Measurements from ENCODE around the gene AUTS2.
A peak's percentile ranks its signal among the peaks of the same experiment; 100 is the strongest.

The AUTS2 gene

DNA sequence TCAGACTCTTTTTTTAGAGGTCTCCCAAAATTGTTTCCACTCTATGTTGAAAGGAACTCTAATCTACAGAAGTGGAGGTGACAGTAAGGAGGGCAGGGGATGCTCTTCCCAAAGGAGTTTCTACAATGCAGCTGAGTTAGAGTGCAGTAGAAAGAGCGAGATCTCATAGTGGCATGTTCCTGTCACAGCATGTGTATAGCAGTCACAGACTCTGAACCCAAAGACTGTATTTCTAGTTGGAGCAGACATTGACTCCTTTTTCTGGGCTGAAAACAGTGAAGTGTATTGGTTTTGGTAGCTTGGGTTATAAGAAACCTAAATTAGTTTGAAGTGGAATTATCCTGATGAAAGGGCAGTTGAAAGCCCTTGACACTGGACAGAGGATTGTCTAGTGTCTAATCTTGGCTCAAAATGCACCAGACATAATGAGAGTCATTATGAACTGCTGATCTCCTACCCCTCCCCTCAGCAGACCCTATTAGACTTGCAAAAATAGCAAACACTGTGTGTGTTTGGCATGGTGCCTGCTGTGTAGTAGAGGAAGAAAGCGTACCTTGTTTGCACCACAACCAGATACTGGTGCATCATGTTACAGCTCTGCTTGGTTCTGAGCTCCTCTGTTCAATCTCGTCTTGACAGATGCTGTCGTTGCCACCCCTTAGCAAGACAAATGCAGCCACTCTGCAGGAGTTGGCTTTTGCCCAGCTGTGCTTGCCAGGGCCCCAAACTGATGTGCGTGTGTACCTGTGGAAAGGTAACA lies 336.0 kb downstream of the AUTS2 start:
- H3K27me3 ChIP-seq (ENCODE audit: insufficient read depth, poor library complexity, severe bottlenecking), result no peaks in the 10 kb centered on the region
- H3K27ac ChIP-seq (replicated peaks), result no peak overlapping the region
- no peak for DNase-seq (ENCODE audit: low read depth in 1 of 2, low spot score in 1 of 2)
- no peak for TF ChIP-seq GABPA (IDR thresholded peaks at IDR 0.05; ENCODE audit: low read depth)
- TF ChIP-seq SPI1 (IDR thresholded peaks at IDR 0.05; ENCODE audit: borderline replicate concordance, low read depth), result no peak
- TF ChIP-seq CTCF (IDR thresholded peaks at IDR 0.05; ENCODE audit: insufficient read depth, low read length), result no peak
- no peak for TF ChIP-seq POLR2AphosphoS5 (IDR thresholded peaks at IDR 0.05; ENCODE audit: low read depth)
- TF ChIP-seq, protein P1, sequence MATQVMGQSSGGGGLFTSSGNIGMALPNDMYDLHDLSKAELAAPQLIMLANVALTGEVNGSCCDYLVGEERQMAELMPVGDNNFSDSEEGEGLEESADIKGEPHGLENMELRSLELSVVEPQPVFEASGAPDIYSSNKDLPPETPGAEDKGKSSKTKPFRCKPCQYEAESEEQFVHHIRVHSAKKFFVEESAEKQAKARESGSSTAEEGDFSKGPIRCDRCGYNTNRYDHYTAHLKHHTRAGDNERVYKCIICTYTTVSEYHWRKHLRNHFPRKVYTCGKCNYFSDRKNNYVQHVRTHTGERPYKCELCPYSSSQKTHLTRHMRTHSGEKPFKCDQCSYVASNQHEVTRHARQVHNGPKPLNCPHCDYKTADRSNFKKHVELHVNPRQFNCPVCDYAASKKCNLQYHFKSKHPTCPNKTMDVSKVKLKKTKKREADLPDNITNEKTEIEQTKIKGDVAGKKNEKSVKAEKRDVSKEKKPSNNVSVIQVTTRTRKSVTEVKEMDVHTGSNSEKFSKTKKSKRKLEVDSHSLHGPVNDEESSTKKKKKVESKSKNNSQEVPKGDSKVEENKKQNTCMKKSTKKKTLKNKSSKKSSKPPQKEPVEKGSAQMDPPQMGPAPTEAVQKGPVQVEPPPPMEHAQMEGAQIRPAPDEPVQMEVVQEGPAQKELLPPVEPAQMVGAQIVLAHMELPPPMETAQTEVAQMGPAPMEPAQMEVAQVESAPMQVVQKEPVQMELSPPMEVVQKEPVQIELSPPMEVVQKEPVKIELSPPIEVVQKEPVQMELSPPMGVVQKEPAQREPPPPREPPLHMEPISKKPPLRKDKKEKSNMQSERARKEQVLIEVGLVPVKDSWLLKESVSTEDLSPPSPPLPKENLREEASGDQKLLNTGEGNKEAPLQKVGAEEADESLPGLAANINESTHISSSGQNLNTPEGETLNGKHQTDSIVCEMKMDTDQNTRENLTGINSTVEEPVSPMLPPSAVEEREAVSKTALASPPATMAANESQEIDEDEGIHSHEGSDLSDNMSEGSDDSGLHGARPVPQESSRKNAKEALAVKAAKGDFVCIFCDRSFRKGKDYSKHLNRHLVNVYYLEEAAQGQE (IDR thresholded peaks at IDR 0.05; ENCODE audit: insufficient replicate concordance, low read depth), result no peak
- no peak overlapping the region for H3K4me3 ChIP-seq (replicated peaks; ENCODE audit: insufficient read depth, low read length)

GRCh38 chr7:69935107-69935506 lies 336.8 kb downstream of the AUTS2 start:
- peak; percentile 56; the same call in 1 of the 2 replicates for TF ChIP-seq SPI1 (IDR thresholded peaks at IDR 0.05; ENCODE audit: borderline replicate concordance, low read depth)
- TF ChIP-seq POLR2AphosphoS5 (IDR thresholded peaks at IDR 0.05; ENCODE audit: low read depth), result no peak
- DNase-seq (ENCODE audit: low read depth in 1 of 2, low spot score in 1 of 2), result no peak
- H3K27ac ChIP-seq (replicated peaks), result no peak overlapping the region
- no peaks in the 10 kb centered on the region for H3K27me3 ChIP-seq (ENCODE audit: insufficient read depth, poor library complexity, severe bottlenecking)
- no peak overlapping the region for H3K4me3 ChIP-seq (replicated peaks; ENCODE audit: insufficient read depth, low read length)

GRCh38 chr7:69937097-69937496 lies 338.8 kb downstream of the AUTS2 start:
- Histone ChIP-seq H3K27ac (replicated peaks) (no peak overlapping the region), H3K27me3 (ENCODE audit: insufficient read depth, poor library complexity, severe bottlenecking) (no peaks in the 10 kb centered on the region), H3K4me3 (replicated peaks; ENCODE audit: insufficient read depth, low read length) (no peak overlapping the region)
- DNase-seq (ENCODE audit: low read depth in 1 of 2, low spot score in 1 of 2), result no peak
- TF ChIP-seq SPI1 (IDR thresholded peaks at IDR 0.05; ENCODE audit: borderline replicate concordance, low read depth), result no peak
- no peak for TF ChIP-seq CTCF (IDR thresholded peaks at IDR 0.05; ENCODE audit: insufficient read depth, low read length)

DNA sequence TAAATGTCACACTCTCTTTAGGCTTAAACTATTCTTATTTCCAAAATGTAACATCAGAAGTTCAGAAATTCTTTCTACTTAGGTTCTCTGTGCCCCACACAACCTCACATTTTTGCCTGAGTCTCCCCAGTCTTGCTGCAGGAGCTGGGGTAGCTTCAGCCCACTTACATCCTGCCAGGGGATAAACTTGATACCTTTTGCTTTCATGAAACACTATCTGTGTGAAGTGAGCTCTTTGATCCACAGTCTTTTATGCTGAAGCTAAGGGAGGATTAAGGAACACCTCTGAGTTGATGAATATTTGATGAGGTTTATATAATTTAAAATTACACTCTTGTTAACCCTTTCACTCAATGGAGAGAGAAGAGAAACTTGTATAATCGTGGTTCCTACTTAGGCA lies 341.0 kb downstream of the AUTS2 start:
- no peak for DNase-seq (ENCODE audit: low read depth in 1 of 2, low spot score in 1 of 2)
- no peak overlapping the region for H3K4me3 ChIP-seq (replicated peaks; ENCODE audit: insufficient read depth, low read length)
- no peaks in the 10 kb centered on the region for H3K27me3 ChIP-seq (ENCODE audit: insufficient read depth, poor library complexity, severe bottlenecking)
- TF ChIP-seq SPI1 (IDR thresholded peaks at IDR 0.05; ENCODE audit: borderline replicate concordance, low read depth) (no peak), GABPA (IDR thresholded peaks at IDR 0.05; ENCODE audit: low read depth) (no peak), POLR2AphosphoS5 (IDR thresholded peaks at IDR 0.05; ENCODE audit: low read depth) (no peak), CTCF (IDR thresholded peaks at IDR 0.05; ENCODE audit: insufficient read depth, low read length) (no peak)
- TF ChIP-seq, protein P1 (IDR thresholded peaks at IDR 0.05; ENCODE audit: insufficient replicate concordance, low read depth), result no peak
- no peak overlapping the region for H3K27ac ChIP-seq (replicated peaks)

Data from HL-60 (cell line).